Sigmoid colon (tissue), 7 donors: ENCODE data around the gene GGPS1. TPM values are rescaled to one million over a fixed set of nuclear protein-coding genes. Genes with fewer than 3 reads are reported as not detected.
"Not testable (repeated sequence)": the region's sequence is repeated elsewhere in the genome, so short reads cannot be mapped to it uniquely, and the experiment has no call there.

ENCODE experiments used
- DNase-seq: peaks from one replicate; pipeline ENCODE4 v3.0.0-alpha.2; 2019
- H3K27ac ChIP-seq, 4 donors: fragments of 200-600 bp; sonication (generic); one replicate each; pipeline ENCODE4 v1.5.1; 2016 to 2019; ENCODE audit warnings: mild to moderate bottlenecking in 1 of 4
- H3K27me3 ChIP-seq, 3 donors: fragments of 200-600 bp; sonication (generic); one replicate each; pipeline ENCODE4 v1.5.1; 2019; ENCODE audit warnings: mild to moderate bottlenecking in 1 of 3
- H3K36me3 ChIP-seq, 4 donors: fragments of 200-600 bp; sonication (generic); one replicate each; pipeline ENCODE4 v1.5.1; 2016 to 2019
- H3K4me1 ChIP-seq, 4 donors: fragments of 200-600 bp; sonication (generic); one replicate each; pipeline ENCODE4 v1.5.1; 2017 to 2019
- H3K4me3 ChIP-seq, 4 donors: fragments of 200-600 bp; sonication (generic); one replicate each; pipeline ENCODE4 v1.5.1; 2017 to 2019; ENCODE audit warnings: mild to moderate bottlenecking in 2 of 4, moderate library complexity in 1 of 4
- H3K9me3 ChIP-seq, 4 donors: fragments of 200-600 bp in 3 of 4; sonication (generic) in 3 of 4; one replicate each; pipeline versions ENCODE4 v1.5.1 to v1.6.1; 2013 to 2019
- EP300 ChIP-seq, 4 donors: sonication (generic); formaldehyde crosslinking; IDR thresholded peaks; one replicate each; pipeline ENCODE4 v1.6.1; 2017; ENCODE audit warnings: antibody characterized with exemption in 4 of 4
- POLR2A ChIP-seq, 2 donors: fragments of 450-650 bp; IDR thresholded peaks; one replicate each; pipeline ENCODE4 v1.6.1; 2016; ENCODE audit warnings: antibody characterized with exemption in 2 of 2, mild to moderate bottlenecking in 2 of 2, moderate library complexity in 2 of 2
- POLR2AphosphoS5 ChIP-seq, 4 donors: sonication (generic); formaldehyde crosslinking; IDR thresholded peaks; one replicate each; pipeline ENCODE4 v1.6.1; 2017; ENCODE audit warnings: antibody characterized with exemption in 4 of 4
- WGBS, 2 donors: extraction: QIAGEN DNeasy Blood & Tissue Kit; methylation state at CpG; one replicate each; pipeline ENCODE4 v1.1.7; 2013; 5-methylcytosine and 5-hydroxymethylcytosine counted together
- intact Hi-C: fragments of 100-400 bp; cut with DNase I; formaldehyde crosslinking; loops from one replicate; pipeline ENCODE4 v1.15.1; 2023
- polyA plus RNA-seq, 3 donors: library from polyadenylated mRNA; stranded (reverse); fragments of 200-250 nt; gene quantifications; one replicate each; pipeline ENCODE4 v1.2.3, GENCODE V29; 2013
- total RNA-seq, 4 donors: library from RNA; depleted of rRNA; stranded (reverse); fragments of >200 nt; gene quantifications; one replicate each; pipeline ENCODE4 v1.1.0, GENCODE V29; 2016
- TF ChIP-seq, protein P1 (sequence below), 4 experiments: fragments of 450-650 bp in 3 of 4; fragments of 200-600 bp in 1 of 4; IDR thresholded peaks; one replicate each; pipeline ENCODE4 v1.5.1; 2016 to 2019; ENCODE audit warnings: antibody characterized with exemption in 4 of 4, mild to moderate bottlenecking in 3 of 4, moderate library complexity in 2 of 4
- donor health status: healthy with polysubstance abuse.
- donor health status: Bipolar disorder and iron deficiency.
- donor health status: healthy.

The GGPS1 gene
- total and polyA plus RNA-seq, 7 donors = 16.6 to 35.7 (median 30.3) TPM

DNA sequence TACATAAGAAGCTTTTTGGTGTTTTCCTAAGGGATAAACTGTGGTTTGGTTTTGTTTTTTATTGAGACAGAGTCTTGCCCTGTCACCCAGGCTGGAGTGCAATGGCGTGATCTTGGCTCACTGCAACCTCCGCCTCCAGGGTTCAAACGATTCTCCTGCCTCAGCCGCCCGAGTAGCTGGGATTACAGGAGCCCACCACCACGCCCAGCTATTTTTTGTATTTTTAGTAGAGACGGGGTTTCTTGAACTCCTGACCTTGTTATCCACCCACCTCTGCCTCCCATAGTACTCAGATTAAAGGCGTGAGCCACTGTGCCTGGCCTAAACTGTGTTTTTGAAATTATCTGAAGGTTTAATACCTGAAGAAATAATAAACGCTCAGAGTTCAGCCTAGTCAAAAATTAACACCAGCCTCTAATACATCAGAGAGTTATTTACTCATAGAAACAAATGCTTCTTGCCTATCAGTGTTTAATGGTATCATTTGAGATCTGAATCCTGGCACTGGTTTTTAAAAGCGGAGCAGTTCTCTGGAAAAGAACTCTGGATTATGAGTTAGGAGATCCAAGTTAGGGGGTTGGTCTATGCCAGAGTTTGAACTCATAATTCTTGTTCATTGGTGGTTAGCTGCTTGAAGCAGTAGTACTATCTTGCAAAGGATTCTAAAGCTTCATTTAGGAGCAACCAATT is 29.1 kb upstream of the GGPS1 start:
- H3K27me3 ChIP-seq = no peaks in the 10 kb centered on the region
- WGBS, 2 donors = 46 to 68% methylated on average over 10 of the region's 10 CpGs
- intact Hi-C loops = no loop called here
- no peaks in the 10 kb centered on the region for H3K36me3 ChIP-seq
- DNase-seq = no peak
- H3K4me3 ChIP-seq = no peak overlapping the region
- no peak overlapping the region for H3K27ac ChIP-seq
- no peak for TF ChIP-seq POLR2A (IDR thresholded peaks at IDR 0.05)
- TF ChIP-seq POLR2AphosphoS5 (IDR thresholded peaks at IDR 0.05) = no peak
- TF ChIP-seq EP300 (IDR thresholded peaks at IDR 0.05) = no peak
- TF ChIP-seq, protein P1, sequence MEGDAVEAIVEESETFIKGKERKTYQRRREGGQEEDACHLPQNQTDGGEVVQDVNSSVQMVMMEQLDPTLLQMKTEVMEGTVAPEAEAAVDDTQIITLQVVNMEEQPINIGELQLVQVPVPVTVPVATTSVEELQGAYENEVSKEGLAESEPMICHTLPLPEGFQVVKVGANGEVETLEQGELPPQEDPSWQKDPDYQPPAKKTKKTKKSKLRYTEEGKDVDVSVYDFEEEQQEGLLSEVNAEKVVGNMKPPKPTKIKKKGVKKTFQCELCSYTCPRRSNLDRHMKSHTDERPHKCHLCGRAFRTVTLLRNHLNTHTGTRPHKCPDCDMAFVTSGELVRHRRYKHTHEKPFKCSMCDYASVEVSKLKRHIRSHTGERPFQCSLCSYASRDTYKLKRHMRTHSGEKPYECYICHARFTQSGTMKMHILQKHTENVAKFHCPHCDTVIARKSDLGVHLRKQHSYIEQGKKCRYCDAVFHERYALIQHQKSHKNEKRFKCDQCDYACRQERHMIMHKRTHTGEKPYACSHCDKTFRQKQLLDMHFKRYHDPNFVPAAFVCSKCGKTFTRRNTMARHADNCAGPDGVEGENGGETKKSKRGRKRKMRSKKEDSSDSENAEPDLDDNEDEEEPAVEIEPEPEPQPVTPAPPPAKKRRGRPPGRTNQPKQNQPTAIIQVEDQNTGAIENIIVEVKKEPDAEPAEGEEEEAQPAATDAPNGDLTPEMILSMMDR (IDR thresholded peaks at IDR 0.05) = no peak
- H3K4me1 ChIP-seq = peaks cover 0 to 46% (median 16%) of the 10 kb centered on the region in 4 donors
- no peaks in the 10 kb centered on the region for H3K9me3 ChIP-seq

DNA sequence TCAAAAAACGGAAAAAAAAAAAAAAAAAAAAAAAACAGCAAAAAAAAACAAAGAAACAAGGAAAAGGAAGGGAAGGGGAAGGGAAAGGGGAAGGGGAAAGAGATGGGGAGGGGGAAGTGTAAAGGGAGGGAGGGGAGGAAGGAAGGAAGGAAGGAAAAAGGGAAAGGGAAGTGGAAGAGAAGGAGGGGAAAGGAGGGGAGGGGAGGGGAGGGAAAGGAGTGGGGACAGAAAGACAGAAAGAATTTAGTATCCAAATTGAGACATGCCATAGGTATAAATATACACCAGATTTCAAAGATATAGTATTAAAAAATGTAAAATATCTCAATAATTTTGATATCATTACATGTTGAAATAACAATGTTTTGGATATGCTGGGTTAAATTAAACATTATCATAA is 26.2 kb upstream of the GGPS1 start:
- intact Hi-C loops = no loop called here
- DNase-seq = no peak

DNA sequence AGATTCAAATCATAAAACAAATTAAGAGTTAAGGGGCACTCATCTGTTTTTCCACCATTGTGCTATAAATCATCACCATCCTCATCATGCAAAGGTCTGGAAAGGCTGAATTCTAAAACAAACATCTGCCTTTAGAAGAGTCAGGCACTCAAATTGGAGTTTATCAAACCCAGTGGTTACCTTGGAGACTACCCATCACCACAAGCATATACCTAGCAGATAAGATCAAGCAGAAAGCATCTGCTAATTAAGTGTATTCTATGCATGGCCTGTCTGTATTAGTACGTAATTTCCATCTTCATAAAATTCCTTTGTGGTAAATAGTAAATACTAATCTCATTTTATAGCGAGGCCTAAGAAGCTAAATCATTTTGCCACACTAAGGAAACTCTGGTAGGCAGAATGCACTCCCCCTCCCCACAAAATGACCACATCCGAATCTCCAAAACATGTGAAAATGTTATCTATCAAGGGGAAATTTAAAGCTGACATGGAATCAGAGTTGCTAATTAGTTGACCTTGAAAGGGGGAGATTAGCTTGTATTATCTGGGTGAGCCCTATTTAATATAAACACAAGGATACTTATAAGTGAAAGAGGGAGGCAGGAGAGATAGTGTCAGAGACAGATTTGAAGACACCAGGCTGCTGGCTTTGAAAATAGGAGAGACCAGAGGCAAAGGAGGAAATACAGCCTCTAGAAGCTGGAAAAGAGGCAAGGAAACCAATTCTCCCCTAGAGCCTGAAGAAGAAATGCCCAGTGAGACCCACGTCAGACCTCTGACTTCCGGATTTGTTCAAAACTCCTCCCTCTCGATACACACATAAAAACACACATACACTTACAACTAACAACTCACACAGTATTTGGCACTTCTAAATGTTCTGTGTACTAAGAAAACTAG is 23.6 kb upstream of the GGPS1 start:
- H3K36me3 ChIP-seq = no peaks in the 10 kb centered on the region
- intact Hi-C loops = no loop called here
- peak overlapping the region in 1 of 4 donors; percentile 7 for H3K27ac ChIP-seq
- WGBS, 2 donors = 46 to 74% methylated on average over 6 of the region's 6 CpGs
- H3K27me3 ChIP-seq = no peaks in the 10 kb centered on the region
- H3K9me3 ChIP-seq = no peaks in the 10 kb centered on the region
- peaks cover 0 to 50% (median 42%) of the 10 kb centered on the region in 4 donors for H3K4me1 ChIP-seq
- H3K4me3 ChIP-seq = no peak overlapping the region
- no peak for DNase-seq
- TF ChIP-seq EP300 (IDR thresholded peaks at IDR 0.05) = no peak
- TF ChIP-seq, protein P1 (IDR thresholded peaks at IDR 0.05) = no peak

More for the DNA sequence above, 26.2 kb upstream of the GGPS1 start:
- no peaks in the 10 kb centered on the region for H3K27me3 ChIP-seq
- H3K4me3 ChIP-seq = no peak overlapping the region
- no peaks in the 10 kb centered on the region for H3K36me3 ChIP-seq
- H3K9me3 ChIP-seq = no peaks in the 10 kb centered on the region
- WGBS, 2 donors = 79 to 90% methylated on average over 1 of the region's 1 CpG
- TF ChIP-seq POLR2A (IDR thresholded peaks at IDR 0.05) (no peak), EP300 (IDR thresholded peaks at IDR 0.05) (no peak), POLR2AphosphoS5 (IDR thresholded peaks at IDR 0.05) (no peak)
- TF ChIP-seq, protein P1 (IDR thresholded peaks at IDR 0.05) = no peak
- peaks cover 0 to 63% (median 37%) of the 10 kb centered on the region in 4 donors for H3K4me1 ChIP-seq
- H3K27ac ChIP-seq = no peak overlapping the region

DNA sequence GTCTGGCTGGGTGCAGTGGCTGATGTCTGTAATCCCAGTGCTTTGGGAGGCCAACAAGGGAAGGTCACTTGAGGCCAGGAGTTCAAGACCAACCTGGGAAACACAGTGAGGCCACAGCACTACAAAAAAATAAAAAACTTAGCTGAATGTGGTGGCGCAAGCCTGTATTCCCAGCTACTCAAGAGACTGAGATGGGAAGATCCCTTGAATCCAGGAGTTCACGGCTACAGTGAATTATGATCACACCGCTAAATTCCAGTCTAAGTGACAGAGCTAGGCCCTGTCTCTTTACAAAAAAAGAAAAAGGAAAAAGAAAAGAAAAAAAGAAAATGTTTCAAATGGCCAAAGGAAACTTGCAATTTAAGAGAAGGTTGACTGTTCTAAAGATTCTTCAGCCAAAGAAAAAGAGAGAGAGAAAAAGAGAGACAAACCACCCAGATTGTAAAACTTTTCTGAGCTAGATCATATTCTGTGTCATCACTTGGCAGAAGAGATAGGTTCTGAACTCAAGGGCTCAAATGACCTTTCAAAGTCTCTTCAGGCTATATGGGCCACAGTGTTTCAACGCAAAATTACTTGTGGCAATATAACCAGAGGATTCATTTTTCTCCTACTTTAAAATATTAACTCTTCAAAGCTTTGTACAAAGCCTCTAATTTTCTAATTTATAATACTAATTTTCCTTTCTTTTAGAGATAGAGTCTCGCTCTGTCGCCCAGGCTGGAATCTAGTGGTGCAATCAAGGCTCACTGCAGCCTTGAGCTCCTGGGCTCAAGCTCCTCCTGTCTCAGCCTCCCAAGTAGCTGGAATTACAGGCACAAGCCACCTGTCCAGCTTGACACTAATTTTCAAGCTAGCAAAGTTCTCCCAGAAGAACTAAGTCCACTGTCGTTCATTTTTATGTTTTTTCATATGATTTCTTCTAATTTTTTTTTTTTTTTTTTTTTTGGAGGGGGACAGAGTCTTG is 20.9 kb upstream of the GGPS1 start:
- no peak overlapping the region for H3K4me3 ChIP-seq
- no peak for DNase-seq
- no peaks in the 10 kb centered on the region for H3K9me3 ChIP-seq
- WGBS, 2 donors = 87 to 88% methylated on average over 7 of the region's 7 CpGs
- intact Hi-C loops = no loop called here
- H3K4me1 ChIP-seq = peaks cover 0 to 60% (median 45%) of the 10 kb centered on the region in 4 donors
- H3K27ac ChIP-seq = peak overlapping the region in 2 of 4 donors; percentile 22 to 30
- TF ChIP-seq, protein P1 (IDR thresholded peaks at IDR 0.05) = no peak
- TF ChIP-seq EP300 (IDR thresholded peaks at IDR 0.05) = no peak
- TF ChIP-seq POLR2A (IDR thresholded peaks at IDR 0.05) = no peak
- TF ChIP-seq POLR2AphosphoS5 (IDR thresholded peaks at IDR 0.05) = no peak
- H3K36me3 ChIP-seq = no peaks in the 10 kb centered on the region
- H3K27me3 ChIP-seq = no peaks in the 10 kb centered on the region

DNA sequence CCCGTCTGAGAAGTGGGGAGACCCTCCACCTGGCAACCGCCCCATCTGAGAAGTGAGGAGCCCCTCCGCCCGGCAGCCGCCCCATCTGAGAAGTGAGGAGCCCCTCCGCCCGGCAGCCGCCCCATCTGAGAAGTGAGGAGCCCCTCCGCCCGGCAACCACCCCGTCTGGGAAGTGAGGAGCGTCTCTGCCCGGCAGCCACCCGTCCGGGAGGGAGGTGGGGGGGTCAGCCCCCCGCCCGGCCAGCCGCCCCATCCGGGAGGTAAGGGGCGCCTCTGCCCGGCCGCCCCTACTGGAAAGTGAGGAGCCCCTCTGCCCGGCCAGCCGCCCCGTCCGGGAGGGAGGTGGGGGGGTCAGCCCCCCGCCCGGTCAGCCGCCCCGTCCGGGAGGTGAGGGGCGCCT is 19.2 kb upstream of the GGPS1 start:
- intact Hi-C loops, H3K9me3 ChIP-seq, H3K27ac ChIP-seq, DNase-seq, H3K36me3 ChIP-seq, H3K27me3 ChIP-seq, H3K4me3 ChIP-seq: not testable (repeated sequence)
- 96% methylated on average over 32 of the region's 32 CpGs for WGBS, 2 donors
- H3K4me1 ChIP-seq = peaks cover 0 to 69% (median 54%) of the 10 kb centered on the region in 4 donors
